ENCODE measurements around the gene NCBP2L.
"Not testable (repeated sequence)": the region's sequence is repeated elsewhere in the genome, so short reads cannot be mapped to it uniquely, and the experiment has no call there.

Gene NCBP2L

DNA sequence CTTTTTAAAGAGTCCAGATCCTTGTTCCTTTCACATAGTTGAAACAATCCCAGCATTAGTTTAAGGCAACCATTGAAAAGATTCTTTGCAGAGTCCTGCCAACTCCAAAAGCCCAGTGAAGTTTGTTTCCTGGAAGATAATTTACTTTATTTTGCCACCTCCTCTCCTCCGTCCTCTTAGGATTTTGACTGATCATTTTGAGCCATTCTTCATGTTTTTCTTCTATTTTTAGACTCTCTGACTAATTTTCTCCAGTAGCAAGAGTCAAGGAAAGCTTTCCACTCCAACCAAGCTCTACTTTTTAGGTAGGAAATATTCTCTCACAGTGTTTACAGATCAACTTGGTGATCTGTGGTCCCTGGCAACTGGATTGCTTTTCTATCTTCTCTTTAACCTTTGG, 10.3 kb downstream of the NCBP2L start:
- in situ Hi-C loops (cut with MboI; ENCODE audit: low sequenced_read_pairs): no loop called here

- in situ Hi-C loops (cut with MboI; ENCODE audit: low sequenced_read_pairs): no loop called here
These were observed 26.9 kb downstream of the NCBP2L start for GRCh38 chrX:107804427-107804826.

GRCh38 chrX:107805179-107805578, 27.6 kb downstream of the NCBP2L start:
- in situ Hi-C loops (cut with MboI; ENCODE audit: low sequenced_read_pairs): no loop called here

- in situ Hi-C loops (cut with MboI; ENCODE audit: low sequenced_read_pairs): not testable (repeated sequence)
These were observed 32.5 kb downstream of the NCBP2L start for GRCh38 chrX:107810053-107810452.

DNA sequence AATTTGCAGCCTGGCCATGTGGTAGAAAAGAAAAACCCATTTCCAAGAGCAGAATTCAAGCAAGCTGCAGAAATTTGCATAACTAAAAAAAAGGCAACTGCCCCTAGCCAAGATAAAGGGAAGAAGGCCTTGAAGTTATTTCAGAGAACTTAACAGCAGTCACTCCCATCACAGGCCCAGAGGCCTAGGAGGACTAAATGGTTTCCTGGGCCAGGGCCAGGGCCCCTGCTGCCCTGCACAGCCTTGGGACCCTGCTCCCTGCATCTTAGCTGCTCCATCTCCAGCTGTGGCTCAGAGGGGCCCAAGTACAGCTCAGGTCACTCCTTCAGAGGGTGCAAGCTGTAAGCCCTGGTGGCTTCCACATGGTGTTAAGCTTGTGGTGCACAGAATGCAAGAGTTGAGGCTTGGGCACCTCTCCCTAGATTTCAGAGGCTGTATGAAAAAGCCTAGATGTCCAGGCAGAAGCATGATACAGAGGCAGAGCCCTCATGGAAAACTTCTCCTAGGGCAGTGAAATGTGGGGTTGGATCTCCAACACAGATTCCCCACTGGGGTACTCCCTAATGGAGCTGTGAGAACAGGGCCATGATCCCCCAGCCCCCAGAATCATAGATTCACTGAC, 41.5 kb downstream of the NCBP2L start:
- in situ Hi-C loops (cut with MboI; ENCODE audit: low sequenced_read_pairs): no loop called here

- in situ Hi-C loops (cut with MboI; ENCODE audit: low sequenced_read_pairs): no loop called here
These were observed 45.5 kb downstream of the NCBP2L start for GRCh38 chrX:107823042-107823441.

DNA sequence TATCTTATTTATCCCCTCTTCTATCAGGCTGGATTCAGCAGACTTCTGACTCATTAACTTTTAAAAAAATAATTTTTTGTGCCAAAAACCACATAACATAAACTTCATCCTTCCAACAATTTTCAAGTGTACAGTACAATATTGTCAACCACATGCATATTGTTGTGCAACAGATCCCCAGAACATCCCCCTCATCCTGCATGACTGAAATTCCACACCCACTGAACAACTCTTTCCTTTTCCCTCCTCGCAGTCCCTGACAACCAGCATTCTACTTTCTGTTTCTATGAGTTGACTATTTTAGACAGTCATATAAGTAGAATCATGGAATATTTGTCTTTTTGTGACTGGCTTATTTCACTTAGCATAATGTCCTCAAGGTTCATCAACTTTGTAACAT, 45.9 kb downstream of the NCBP2L start:
- in situ Hi-C loops (cut with MboI; ENCODE audit: low sequenced_read_pairs): no loop called here

DNA sequence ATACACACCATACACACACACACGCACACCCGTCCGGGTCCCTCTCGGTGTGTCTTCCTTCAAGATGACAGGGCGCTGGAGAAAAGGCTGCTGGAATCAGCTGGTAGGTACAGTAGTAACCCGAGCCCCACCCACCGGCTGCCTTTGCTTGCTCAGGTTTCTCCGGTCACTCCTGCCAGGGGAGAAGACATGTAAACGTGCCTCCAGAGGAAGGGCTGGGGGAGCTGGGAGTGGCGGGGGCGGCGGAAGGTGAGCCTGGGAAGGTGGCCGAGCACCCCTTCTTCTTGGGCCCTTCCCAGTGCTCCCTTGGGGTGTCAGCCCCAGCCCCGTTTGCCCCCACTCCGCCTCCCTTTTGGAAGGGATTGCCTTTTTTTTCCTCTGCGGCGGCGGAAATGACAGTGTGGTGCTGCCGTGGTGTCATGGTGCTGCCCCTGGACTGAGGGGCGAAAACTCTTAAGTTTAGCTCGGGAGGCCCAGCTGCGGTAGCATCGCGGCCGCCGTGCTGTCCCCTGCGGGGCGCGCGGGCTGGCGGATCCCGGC, 48.2 kb downstream of the NCBP2L start, which contains the start of gene MID2:
Gene MID2 (plus strand): TSS at position 169 of the 540 bp plus-strand sequence. CDS start 561 bp downstream, outside the sequence.
- in situ Hi-C loops (cut with MboI; ENCODE audit: low sequenced_read_pairs): no loop called here

GRCh38 chrX:107826238-107827029, 48.9 kb downstream of the NCBP2L start:
- in situ Hi-C loops (cut with MboI; ENCODE audit: low sequenced_read_pairs): no loop called here

DNA sequence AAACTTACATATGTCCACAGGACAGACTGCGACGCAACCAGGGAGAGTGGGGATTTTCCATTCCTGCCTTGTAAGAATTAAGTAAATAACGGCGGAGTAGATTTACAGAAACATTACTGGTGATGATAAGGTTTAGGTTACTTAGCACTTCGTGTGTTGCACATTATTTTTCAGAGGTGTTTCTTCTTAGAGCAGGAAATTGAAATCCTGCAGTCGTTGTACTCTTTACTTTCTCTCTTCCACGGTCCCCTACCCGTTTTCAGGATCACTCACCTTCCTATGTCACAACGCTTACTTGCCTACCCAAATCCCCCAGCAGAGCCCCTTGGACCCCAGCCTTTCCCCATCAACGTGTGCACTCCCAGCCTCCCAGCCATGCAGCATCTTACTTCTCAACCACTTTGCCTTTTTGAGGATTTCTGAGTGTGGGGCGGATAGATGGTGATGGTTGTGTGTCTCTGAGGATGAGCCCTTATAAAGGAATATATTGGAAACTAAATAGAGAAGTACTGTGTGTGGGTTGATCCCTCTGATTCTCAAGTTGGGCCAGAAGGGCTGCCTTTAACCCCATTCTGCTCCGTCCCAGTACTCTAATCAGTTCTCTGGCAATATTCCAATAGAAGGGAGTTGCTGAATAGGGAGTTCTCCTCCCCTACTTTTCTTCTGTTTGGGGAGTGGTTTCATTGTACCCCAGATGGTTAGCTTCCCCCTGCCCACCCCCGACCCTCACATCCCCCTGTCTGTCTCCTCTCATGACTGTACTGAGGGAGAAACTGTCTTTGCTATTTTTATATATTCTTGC, 49.7 kb downstream of the NCBP2L start:
- in situ Hi-C loops (cut with MboI; ENCODE audit: low sequenced_read_pairs): no loop called here

DNA sequence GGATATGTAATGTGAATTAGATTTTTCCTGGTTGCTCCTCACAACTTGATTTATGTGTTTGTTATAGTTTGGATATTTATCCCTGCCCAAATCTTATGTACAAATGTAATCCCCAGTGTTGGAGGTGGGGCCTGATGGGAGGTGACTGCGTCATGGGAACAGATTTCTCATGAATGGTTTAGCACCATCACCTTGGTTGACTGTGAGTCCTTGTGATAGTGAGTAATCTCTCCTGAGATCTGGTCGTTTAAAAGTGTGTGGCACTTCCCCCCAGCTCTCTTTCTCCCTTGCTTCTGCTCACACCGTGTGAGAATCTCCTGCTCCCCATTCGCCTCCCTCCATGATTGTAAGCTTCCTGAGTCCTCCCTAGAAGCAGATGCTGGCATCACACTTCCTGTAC, 50.3 kb downstream of the NCBP2L start:
- in situ Hi-C loops (cut with MboI; ENCODE audit: low sequenced_read_pairs): no loop called here

- in situ Hi-C loops (cut with MboI; ENCODE audit: low sequenced_read_pairs): no loop called here
These were observed 52.3 kb downstream of the NCBP2L start for GRCh38 chrX:107829878-107830277.

- in situ Hi-C loops (cut with MboI; ENCODE audit: low sequenced_read_pairs): no loop called here
These were observed 53.7 kb downstream of the NCBP2L start for GRCh38 chrX:107831071-107831730.

GRCh38 chrX:107834275-107835201, 57.0 kb downstream of the NCBP2L start:
- in situ Hi-C loops (cut with MboI; ENCODE audit: low sequenced_read_pairs): no loop called here

DNA sequence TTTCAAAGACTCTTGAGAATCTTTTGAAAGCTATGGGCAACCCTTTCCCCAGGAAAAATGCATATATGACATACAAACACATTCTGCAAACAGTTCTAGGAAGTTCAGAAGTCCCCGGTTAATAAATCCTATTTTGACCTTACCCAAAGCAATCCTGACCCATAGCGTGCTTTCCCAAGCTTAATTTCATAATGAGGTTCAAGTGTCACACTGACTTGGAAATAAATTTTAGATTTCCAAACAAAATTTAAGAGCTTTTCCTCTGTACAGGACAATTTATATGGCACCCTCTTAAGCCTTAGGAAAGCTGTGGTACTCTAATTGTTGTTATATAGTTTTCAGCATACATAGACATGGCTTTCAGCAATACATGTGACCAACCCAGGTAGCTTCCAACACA, 59.4 kb downstream of the NCBP2L start:
- in situ Hi-C loops (cut with MboI; ENCODE audit: low sequenced_read_pairs): no loop called here

- in situ Hi-C loops (cut with MboI; ENCODE audit: low sequenced_read_pairs): no loop called here
These were observed 63.4 kb downstream of the NCBP2L start for GRCh38 chrX:107840971-107841370.

GRCh38 chrX:107842715-107843400, 65.3 kb downstream of the NCBP2L start:
- in situ Hi-C loops (cut with MboI; ENCODE audit: low sequenced_read_pairs): no loop called here

All from HL-60/S4 treated with phorbol 12-myristate 13-acetate at 8.2 ng/mL for 4 days and 3 days (cell line).